Astrocyte of the cerebellum (primary cell): Measurements from ENCODE around the gene TMEM179B.

Source experiments
- DNase-seq: peaks from one replicate; pipeline ENCODE4 v3.0.0-alpha.2; 2011; ENCODE audit warnings: low read depth
- H3K4me3 ChIP-seq: 2 replicates; pipeline ENCODE4 v1.5.1; 2011; ENCODE audit warnings: mild to moderate bottlenecking, low read depth, low read length, moderate library complexity
- CTCF ChIP-seq: IDR thresholded peaks from 2 replicates; pipeline ENCODE4 v1.5.1; 2012; ENCODE audit warnings: low read length, low read depth, moderate library complexity, mild to moderate bottlenecking; ENCODE audit errors: missing control alignments
- in situ Hi-C: cut with HindIII; loops from 2 replicates; pipeline ENCODE4 v1.10.0; 2017; ENCODE audit warnings: low sequenced_read_pairs

Gene TMEM179B

GRCh38 chr11:62832336-62833234, 45.4 kb downstream of the TMEM179B start, which contains the start of gene TEX54:
Gene TEX54 (minus strand): TSS chr11:62832841.
- in situ Hi-C loops = no loop called here
- TF ChIP-seq CTCF = no peak
- no peak for DNase-seq
- H3K4me3 ChIP-seq = peak within 1 kb of the TSS; percentile 92

- no peak for TF ChIP-seq CTCF
- in situ Hi-C loops = no loop called here
- no peak for DNase-seq
- no peak overlapping the region for H3K4me3 ChIP-seq
These were observed 48.1 kb downstream of the TMEM179B start for GRCh38 chr11:62835336-62835735.

- peak within 1 kb of the TSS; percentile 95 for H3K4me3 ChIP-seq
- DNase-seq = peak; percentile 83
- in situ Hi-C loops = no loop called here
- no peak for TF ChIP-seq CTCF
These were observed 52.1 kb downstream of the TMEM179B start, which contains the start of gene WDR74 for GRCh38 chr11:62839050-62839945. Gene WDR74 (minus strand): TSS chr11:62839590. CDS start chr11:62839570, 20 bp downstream.
